GM21390 (cell line): Measurements from ENCODE around the gene HOXA9.

Source experiments
- ATAC-seq: cut with Tn5 transposase; IDR thresholded peaks from one replicate; pipeline ENCODE4 v1.9.1; 2021; ENCODE audit not compliant: unreplicated experiment

Gene HOXA9

DNA sequence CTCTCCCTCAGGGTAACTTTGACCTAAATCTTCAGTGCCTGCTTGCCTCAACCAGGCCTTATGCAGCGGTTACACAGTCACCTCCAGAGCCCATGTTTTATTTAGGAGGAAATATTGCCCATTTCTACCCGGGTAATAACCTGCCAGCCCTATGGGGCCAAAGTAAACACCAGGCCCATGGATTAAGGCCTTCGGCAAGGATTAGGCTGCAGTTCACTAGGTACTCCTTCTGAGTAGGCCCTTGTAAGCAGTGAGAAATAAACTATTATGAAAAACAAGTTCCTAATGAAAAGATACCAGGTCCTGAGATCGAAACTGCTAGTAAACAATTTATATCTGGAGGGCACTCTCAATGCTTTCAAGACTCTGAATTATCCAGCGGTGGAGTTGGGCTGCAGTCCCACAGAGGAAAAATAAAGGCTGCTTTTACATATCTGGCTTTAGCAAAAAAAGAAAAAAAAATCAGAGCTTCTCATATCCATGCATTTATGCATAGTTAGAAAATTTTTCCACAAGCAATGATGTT lies 12.5 kb upstream of the HOXA9 start:
- ATAC-seq = no peak

DNA sequence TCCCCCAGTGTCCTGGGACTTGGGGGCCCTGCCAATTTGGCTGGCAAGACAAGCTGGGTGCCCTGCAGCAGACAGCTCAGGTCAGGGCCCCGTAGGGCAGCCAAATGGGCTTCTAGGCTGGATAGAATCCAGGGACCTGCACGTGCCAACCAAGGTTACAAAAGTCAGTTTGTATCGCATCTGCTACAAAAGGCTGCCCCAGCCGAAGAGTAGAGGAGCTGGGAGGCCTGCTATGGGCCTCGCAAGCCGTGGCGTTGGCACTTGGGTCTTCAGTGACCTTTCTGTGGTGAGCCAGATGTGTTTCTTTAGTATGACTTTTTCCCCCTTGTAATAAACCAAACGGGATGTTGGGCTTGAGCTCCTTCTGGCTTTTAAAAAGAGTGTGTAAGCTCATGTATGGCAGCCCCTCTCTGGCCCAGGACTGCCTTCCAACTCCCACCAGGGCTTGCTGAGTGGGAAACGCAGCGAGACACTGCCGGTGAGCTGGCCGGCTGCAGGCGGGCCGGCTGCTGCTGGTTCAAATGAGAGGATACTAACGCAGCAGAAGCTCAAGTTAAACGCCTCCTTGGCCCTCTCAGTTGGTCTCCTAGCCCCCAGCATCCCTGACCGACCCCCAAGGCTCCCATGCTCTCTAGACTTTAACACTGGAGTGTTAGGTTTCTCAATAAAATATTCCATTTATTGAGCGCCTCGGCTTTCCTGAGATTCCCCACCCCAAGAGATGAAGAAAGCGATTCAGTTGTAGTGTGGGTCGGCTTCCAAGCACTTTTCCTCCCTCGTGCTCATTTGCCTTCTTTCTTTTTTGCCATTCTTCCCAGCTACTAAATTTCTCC lies 11.8 kb upstream of the HOXA9 start:
- ATAC-seq = no peak

DNA sequence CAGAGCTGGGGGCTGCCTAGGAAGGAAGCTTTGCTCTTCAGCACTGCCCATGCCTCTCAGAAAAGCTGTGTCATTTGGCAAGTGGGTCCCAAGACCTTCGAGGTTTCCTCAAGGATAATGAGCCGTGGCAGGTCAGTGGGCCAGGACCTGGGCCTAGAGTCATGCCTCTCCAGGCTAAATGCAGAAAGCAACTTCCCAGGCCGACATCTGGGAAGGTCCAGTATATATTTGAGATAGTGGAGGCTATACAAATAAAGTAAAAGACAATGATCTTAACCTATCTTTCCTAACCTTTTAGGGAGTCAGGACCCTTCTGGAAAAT lies 11.1 kb upstream of the HOXA9 start:
- no peak for ATAC-seq

DNA sequence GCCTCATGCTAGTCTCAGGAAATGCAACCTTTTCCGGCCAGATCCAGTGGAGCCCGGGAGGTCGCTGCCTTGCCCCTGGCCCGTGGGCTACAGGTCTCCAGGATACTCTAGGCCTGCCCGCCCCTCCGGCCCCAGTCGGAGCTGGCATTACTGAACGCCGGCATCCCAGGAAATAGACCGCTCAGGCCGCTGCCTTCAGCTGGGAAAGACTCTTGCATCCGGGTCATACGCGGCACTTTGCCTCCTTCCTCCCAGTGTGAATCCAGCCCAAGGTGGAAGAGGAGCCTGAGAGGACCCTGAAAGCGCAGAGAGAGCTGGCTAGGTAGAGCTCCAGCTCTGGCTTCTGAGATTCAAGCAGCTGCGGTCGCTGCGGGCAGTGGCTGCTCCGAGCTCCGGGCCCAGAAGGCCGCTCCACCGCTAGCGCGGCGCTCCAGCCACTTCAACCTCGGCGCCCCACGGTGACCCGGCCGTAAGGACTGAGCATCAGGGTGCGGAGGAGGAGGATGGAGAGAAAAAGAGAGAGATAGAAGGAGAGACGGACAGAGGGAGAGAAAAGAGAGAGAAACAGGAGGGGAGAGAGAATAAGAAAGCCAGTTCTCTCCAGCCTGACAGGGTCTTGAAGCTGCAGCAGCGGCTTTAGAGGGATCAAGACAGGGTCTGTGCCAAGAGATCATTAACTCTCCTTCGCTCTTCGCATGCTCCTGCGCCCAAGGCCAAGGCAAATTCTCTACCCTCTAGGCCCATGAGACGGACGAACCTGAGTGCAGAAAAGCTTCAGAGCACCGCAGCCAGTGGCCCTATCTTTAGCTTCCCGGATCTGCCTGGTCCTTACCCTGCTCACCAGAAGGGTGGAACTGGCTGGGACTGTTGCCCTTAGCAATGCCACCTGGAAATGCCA lies 10.5 kb upstream of the HOXA9 start:
- no peak for ATAC-seq

DNA sequence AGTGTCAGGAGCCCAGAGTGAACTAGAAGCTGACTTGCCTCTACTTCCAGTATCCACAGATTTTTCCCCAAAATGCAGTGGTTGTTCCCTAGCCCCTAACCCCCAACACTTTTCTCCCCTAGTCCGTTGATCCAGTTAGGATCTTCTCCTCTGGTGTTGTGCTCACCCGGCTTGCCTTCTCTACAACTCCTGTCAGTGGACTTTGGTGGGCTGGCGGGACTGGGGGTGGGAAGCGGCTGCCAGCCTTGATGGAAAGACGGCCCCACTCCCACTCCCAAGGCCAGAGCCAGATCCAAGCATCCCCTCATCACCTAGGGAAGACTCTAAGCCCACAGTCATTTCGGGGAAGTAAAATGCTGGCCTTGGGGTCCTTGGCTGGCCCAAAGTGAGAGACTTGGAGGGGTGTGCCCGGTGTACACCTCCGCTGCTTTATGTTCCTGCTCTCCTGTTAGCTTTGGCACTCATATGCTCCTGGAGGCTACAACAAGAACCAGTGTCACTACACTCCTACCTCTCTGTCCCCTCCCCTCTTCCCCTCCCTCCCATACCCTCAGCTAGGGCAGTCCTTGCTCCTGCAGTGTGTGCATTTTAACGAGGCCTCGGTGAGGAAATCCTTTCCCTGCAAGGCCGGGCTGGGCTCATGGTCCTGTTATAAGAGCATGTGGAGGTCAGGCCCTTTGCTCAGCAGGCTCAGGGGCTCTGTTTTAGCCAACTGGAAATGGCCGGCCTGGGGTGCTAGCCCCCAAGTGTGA lies 9.7 kb upstream of the HOXA9 start:
- ATAC-seq = no peak

DNA sequence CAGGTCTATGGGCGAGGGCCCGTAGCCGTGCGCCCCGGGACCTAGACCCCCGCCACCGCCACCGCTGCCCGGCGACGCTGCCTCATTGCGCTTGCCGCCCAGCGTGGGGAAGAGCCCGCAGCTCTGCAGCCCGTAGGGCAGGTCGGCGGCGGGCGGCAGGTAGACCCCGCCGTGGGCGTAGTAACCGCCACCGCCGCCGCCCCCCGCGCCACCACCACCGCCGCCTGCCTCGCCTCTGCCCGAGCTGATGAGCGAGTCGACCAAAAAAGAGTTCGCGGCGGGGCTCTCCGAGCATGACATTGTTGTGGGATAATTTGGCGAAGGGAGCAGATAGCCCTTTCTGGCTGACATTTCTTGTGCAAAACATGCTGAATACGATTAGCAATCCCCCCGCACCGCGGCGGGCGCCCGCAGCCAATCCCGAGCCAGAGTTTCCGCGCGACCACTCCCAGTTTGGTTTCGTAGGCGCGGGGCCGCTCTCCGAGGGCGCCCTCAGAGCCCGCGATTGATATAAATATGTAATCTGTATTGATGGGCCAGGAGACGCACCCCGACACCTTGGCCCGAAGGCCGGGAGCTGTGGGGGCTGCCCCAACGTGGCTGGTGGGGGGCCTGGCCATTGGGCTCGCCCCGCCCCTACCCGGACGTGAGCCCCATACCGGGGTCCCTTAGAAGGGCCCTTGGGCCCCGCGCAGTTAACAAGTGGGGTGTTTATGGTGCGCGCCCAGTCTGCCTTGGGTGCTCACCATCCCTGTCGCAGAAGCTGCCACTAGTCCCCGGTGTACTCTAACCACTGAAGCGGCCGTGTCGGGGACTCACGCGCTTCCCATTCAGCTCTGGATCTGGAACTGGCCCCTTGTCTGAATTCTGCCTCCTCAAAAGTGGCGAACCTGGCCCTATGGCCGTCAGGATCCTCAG lies 8.9 kb upstream of the HOXA9 start, which contains the start of gene HOXA10:
Gene HOXA10, minus strand, starts transcription at position 365 of the 918 bp plus-strand sequence. Its CDS starts 14 bp downstream, at position 351.
- no peak for ATAC-seq

DNA sequence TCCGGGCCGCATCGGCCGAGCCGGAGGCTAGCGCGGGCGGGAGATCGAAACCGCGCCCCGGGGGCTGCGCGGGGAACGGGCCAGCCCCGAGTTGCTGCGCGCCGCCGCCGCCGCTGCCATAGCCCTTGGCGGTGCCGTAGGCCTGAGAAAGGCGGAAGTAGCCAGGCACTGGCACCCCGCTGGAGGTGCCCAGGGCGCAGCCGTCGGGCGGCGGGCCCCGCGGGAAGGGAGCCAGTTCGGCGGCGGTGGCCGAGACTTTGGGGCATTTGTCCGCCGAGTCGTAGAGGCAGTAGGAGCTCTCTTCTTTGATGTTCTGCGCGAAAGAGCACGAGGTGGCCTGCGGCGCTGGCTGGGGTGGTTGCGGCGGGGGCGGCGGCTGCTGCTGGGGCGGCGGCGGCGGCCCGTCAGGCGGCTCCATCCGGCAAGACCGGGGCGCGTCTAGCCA lies 8.2 kb upstream of the HOXA9 start:
- ATAC-seq = no peak

DNA sequence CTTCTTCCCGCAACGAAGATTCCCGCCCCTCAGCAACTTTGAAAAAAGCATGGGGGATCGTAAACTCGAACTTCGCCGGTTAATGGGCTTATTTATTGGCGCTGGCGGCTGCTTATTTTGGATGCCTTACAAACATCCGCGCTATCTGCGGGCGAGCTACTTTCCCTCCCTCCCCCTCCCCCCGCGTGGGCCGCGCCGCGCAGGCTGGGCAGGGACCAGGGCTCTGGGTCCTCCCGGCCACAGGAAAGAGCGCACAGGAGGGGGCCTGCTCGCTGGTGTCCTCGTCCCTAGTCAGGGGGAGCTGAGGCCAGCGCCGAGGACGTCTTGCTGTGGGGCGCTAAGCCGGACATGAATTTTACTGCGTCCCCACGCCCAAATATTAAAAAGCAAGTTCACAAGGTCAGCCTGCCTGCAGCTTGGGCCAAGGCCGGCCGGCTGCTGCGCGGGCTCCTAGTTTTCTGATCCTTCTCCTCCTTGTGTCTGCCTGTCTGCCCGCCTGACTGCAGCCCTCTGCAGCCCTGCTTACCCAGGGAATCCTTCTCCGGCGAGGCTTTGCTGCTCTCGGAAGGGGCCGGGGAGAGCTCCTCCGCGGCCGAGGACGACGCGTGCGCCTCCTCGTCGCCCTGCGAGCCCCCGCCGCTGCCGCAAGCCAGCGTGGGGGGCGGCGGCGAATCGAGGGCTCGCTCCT lies 7.6 kb upstream of the HOXA9 start:
- ATAC-seq = no peak

DNA sequence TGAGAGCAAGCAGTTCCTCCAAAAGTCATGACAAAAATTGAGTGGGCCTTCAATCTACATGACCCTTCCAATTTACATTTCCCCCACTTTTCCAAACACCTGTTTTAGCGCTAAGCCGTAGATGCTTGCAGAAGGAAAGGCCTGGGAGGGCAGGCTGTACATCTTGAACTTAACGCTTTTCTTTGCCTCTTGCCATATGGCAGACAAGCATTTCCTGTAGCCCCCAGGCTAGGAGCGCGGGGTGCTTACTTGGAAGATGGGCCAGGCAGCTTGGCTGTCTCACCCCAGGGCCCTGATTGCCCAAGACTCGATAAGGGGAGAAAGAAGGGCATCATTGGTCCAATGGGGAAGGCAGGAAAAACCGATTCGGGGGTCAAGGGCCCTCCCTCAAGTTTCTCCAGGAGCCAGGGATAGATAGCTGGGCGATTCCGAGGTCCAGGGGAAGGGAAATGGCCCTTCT lies 7.0 kb upstream of the HOXA9 start:
- ATAC-seq = no peak

DNA sequence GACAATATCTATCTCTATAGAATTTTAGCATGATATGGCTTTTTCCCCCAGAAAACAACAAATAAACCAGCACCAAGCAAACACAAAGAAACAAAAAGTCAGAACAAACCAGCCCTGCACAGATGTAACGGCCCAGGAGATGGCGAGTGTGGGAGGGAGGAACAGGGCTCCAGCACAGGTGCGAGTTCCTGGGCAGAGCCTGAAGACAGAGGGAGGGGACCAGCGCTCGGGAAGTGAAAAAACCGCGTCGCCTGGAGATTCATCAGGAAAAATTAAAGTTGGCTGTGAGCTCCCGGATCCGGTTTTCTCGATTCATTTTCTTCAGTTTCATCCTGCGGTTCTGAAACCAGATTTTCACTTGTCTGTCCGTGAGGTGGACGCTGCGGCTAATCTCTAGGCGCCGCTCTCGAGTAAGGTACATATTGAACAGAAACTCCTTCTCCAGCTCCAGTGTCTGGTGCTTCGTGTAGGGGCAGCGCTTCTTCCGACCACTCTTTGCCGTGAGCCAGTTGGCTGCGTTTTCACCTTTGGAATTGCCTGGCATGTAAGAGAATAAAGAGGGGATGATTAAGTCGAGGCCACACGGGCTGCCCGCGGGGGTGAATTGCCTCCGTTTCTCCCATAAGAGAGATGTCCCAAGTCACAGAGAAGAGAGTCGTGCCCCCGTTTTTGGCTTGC lies 6.4 kb upstream of the HOXA9 start:
- ATAC-seq = no peak

DNA sequence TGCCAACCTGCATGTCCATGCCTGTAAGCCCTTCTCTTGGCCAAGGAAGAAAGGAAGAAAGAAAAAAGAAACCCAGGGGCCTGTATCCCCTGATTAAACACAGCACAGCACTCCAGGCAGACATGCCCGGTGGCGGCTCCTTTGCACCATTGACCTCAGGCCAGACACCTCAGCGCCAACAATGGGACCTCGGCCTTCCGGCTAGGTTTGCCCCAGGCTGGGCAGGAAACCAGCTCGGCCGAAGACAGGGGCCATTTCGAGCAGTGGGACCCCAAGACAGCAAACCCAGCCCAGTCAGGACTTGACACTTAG lies 5.9 kb upstream of the HOXA9 start:
- no peak for ATAC-seq

DNA sequence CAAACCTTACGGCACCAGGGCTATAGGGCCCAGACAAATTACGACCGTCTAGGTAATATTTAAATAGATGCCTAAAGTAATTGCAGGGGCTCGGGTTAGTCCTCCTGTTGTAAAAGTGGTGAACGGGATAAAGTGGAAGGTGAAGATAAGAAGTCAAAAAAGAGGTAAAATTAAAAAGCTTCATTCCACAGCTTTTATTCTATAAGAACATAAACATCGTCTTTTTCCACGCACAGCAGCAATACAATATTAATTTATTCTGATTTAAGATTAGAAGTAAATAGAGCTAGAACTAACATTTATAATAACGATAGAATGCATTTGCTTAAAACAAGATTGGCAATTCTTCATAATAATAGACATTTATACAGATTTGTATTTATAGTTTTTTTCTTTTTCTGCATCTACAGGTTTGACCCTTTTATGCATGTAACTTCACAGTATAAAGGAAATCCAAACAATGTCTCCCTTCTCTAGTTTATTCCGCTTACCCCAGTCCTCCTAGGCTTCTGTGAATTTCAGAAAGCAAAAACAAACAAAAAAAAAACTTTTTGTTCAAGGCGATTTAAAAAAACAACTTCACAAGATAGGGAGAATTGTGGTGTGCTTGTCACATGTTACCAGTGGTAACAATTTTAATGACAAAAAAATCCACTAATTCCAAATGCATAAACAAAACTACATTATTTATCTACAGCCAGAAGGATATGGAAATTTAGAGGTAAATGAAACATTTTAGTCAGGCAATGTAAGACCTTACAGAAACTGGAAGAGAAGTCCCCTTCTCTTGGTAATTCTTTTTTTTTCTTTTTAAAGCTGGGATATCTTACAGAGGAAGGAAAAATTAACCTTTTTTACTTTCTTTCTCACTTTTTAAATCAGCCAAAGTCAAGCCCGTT lies 5.3 kb upstream of the HOXA9 start:
- no peak for ATAC-seq

DNA sequence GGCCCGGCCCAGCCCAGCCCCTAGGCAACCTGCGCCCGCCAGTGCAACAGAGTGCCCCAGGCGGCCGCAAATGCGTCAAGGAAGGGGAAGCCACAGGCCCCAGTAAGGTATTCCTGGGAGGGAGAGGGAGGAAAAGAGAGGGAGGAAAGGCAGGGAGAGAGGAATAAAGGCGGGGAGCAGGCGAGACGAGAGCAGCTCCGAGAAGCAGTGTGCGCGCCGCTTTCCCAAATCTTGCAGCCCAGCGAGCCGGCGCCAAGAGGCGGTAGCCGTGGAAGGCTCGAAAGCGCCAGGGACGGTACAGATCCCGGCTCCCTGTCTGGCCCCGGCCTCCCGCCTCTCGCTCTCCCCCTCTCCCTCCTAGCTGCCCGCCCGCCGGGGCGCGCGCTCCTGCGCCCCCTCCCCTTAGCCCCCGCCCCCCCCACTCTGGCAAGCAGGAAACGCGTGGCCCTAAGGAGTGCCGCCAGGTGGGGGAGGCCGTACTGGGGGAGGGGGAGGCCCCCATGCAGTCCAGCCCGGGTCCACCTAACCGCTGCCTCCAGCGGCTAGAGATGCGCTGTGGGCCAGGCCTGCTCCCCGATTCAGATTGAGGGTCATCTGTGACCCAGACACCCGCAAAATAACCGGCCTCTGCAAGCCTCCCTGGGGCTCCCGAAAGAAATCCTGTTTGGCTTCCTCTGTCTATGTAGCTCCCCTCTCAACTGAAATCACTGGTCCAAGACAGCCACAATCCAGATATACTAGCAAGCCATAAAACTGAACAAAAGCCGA lies 4.5 kb upstream of the HOXA9 start:
- no peak for ATAC-seq

DNA sequence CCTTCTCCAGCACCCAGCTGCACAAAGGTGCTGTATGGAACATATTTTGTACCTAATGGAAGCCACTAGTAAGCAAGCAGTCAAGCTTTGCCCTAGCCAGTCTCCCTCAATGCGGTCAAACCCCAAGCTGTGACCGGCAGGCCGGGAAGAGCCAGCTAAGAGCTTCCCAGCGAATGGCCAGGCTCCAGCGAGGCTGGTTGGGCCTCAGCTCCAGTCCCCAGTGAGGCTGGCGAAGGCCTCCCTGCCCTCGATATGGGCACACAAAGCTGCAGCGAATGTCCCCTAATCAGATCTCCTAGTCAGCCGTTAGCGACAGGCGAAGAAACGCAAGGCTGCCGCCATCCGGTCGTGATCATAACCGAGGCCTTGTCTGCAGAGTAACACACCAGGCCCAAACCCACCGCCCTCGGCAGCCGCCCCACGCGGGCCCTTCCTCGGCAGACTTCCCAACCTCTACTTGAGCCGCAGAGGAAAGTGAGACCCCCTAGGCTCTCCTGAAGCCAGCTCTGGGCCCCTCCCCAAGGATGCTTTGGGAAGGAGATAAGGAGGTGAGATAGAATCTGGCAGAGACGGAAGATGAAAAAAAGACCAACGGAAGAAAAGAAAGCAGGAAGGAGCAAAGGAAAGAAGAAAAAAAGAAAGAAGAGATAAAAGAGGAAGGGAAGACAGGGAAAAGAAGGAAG lies 3.1 kb upstream of the HOXA9 start:
- ATAC-seq = no peak

DNA sequence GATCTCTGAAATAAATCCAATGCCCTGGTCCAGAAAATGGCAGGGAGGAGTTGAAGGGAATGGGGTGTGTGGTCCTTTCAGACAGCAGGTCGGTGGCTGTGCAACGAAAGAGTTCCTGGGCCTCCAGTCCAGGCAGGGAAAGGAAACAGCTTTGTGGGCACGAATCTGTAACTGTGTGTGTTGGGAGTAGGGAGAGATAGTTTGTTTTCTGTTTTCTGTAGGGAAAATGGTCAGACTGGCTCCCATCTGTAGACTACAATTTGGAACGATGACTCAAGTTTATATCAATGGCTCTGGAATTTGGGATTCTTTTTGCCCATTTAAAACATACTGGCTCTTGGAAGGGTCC lies 2.6 kb upstream of the HOXA9 start:
- no peak for ATAC-seq

DNA sequence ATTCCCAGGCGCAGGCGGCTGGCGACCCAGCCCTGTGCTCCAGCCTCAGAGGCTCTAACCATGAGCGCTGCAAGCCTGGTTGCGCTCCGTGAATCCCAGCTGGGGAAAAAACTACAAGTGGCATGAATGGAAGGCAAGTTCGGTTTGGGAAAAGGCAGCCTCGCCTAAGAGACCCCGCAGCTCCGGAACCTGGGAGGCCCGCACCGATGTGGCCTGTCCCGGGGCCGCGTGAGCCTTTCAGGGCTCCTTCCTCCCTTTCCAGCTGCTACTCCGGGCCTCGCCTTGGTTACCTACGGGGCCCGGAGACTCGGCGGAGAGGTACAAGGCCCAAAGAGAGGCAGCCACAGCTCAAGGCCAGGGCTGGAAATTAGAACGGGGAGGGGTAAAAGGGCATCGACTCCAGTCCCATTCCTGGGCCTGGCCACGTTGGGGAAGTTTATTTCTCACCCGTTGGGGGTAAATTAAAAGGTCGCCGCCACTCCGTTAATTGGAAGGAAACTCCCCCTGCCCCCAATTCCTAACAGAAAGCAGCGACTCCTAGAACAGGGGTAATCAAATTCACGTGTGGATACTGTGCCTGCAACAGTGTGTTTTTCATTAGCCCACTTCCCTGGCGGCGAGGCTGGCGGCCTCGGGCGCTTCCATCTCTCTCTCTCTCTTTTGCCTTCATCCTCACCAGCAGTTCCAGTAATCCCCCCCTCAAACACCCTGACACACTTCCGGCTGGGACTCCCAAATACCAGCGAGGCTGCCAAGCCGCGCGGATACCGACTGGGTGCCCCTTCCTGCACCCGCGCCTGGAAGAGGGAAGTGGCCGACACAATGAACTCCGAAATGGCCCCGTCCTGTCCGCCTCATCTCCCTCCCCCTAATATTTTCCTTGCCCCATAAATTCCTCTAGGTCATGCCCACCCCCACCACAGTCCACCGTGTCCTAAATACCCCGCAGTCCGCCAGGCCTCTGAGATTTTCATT lies 1.5 kb upstream of the HOXA9 start:
- ATAC-seq = no peak
